Tongue (tissue), 2 donors: ENCODE measurements around the gene MAN2C1. TPM values are rescaled to one million over a fixed set of nuclear protein-coding genes. Genes with fewer than 3 reads are reported as not detected.

ENCODE experiments used
- DNase-seq: peaks from one replicate; pipeline ENCODE4 v3.0.0-alpha.2; 2015
- total RNA-seq: library from RNA; depleted of rRNA; stranded (reverse); fragments of >200 nt; gene quantifications from one replicate; pipeline ENCODE4 v1.2.3, GENCODE V29; 2014

The MAN2C1 gene
- total RNA-seq, 1 donor from 2014 or later = 143 TPM

GRCh38 chr15:75307778-75308390 lies 60.5 kb downstream of the MAN2C1 start:
- DNase-seq = peak; percentile 1

GRCh38 chr15:75306188-75306587 lies 62.2 kb downstream of the MAN2C1 start:
- DNase-seq = no peak

Other genes starting within 250 kb of the MAN2C1 start
- gene C15orf39, start 166.7 kb downstream of the MAN2C1 start, total RNA-seq = 9.0 TPM
- gene GOLGA6C, start 110.3 kb downstream of the MAN2C1 start, total RNA-seq = not detected
- not detected for gene GOLGA6D, start 85.8 kb downstream of the MAN2C1 start, total RNA-seq
- 25.0 TPM for gene COMMD4, start 32.5 kb downstream of the MAN2C1 start, total RNA-seq
- gene NEIL1, start 21.6 kb downstream of the MAN2C1 start, total RNA-seq = 22.7 TPM
- gene SIN3A, start 83.1 kb upstream of the MAN2C1 start, total RNA-seq = 48.2 TPM
- 22.9 TPM for gene PTPN9, start 210.7 kb upstream of the MAN2C1 start, total RNA-seq